ENCODE measurements around the gene UGT2B7. TPM values are rescaled to one million over a fixed set of nuclear protein-coding genes. Genes with fewer than 3 reads are reported as not detected.
"Not testable (repeated sequence)": the region's sequence is repeated elsewhere in the genome, so short reads cannot be mapped to it uniquely, and the experiment has no call there.

Gene UGT2B7
- total RNA-seq, 2 experiments from 2014 or later, result not detected

- H3K27ac Mint-ChIP-seq, result no peak overlapping the region
- H3K4me3 Mint-ChIP-seq, result no peak overlapping the region
- no peaks in the 10 kb centered on the region for H3K4me1 Mint-ChIP-seq
- DNase-seq, result no peak
- no peaks in the 10 kb centered on the region for H3K36me3 Mint-ChIP-seq
- no peaks in the 10 kb centered on the region for H3K27me3 Mint-ChIP-seq
- no peaks in the 10 kb centered on the region for H3K9me3 Mint-ChIP-seq
Observed at GRCh38 chr4:69069085-69069484, 27.2 kb upstream of the UGT2B7 start.

DNA sequence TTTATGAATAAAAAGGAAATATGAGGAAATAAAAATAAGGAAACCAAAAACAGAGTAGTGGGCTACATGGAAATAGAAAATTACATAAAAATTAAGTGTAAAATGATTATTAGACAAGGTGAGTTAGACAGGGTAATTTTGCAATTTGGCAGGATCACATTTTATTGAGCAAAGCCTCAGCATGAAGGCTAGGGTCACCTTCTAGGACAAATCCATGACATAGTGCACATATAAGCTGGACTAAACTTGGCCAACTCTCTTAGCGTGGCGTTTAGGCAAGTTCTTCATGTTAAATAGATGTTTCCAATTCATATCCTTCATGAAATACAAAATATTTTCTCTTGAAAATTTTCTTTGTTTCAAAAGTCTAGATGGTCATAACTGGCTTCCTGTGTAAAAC lies 25.7 kb upstream of the UGT2B7 start:
- Mint-ChIP-seq H3K36me3 (no peaks in the 10 kb centered on the region), H3K4me1 (no peaks in the 10 kb centered on the region), H3K9me3 (no peaks in the 10 kb centered on the region), H3K27ac (no peak overlapping the region), H3K4me3 (no peak overlapping the region), H3K27me3 (no peaks in the 10 kb centered on the region)
- DNase-seq, result no peak

DNA sequence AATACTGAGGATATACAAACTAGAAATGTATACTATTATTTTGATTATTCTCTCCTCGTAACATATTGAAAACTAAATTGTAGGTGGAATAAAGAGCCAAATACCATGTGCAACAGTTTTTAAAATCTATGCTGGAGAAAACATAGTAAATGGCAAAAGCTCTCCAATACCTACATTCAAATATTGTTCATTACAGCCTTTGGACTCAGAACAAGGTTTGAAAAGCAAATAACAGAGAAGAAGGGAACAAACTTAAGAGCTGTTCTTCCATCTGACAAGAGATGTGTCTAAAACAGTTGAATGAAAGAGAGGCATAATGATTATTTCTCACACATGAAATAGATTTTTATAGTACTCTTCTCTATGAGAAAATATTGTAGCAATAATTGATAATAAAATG lies 25.0 kb upstream of the UGT2B7 start:
- H3K4me3 Mint-ChIP-seq, result no peak overlapping the region
- H3K27me3 Mint-ChIP-seq, result no peaks in the 10 kb centered on the region
- no peaks in the 10 kb centered on the region for H3K4me1 Mint-ChIP-seq
- H3K36me3 Mint-ChIP-seq, result no peaks in the 10 kb centered on the region
- H3K27ac Mint-ChIP-seq, result no peak overlapping the region
- no peak for DNase-seq
- H3K9me3 Mint-ChIP-seq, result no peaks in the 10 kb centered on the region

DNA sequence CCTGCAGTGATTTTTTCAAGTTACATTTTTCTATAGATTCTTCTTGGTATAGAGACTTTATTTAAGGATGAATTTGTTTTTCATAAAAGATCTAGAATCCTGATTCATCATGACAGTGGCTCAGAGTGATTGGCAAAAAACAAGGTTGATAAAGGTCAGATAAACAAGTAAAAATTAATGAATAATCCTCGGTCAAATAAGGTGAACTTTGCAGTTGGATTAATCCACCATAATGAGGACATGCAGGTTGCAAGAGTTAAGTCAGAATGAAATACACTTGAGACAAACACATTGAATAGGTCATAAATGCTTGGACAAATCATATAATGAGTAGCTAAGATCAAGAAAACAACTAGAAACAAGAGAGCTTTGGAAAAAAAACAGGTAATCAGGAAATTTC lies 22.9 kb upstream of the UGT2B7 start:
- H3K4me3 Mint-ChIP-seq, result no peak overlapping the region
- no peaks in the 10 kb centered on the region for H3K36me3 Mint-ChIP-seq
- no peaks in the 10 kb centered on the region for H3K4me1 Mint-ChIP-seq
- no peaks in the 10 kb centered on the region for H3K9me3 Mint-ChIP-seq
- no peaks in the 10 kb centered on the region for H3K27me3 Mint-ChIP-seq
- no peak overlapping the region for H3K27ac Mint-ChIP-seq
- no peak for DNase-seq

GRCh38 chr4:69075061-69075792 lies 21.0 kb upstream of the UGT2B7 start:
- no peak overlapping the region for H3K27ac Mint-ChIP-seq
- H3K4me1 Mint-ChIP-seq, result no peaks in the 10 kb centered on the region
- no peak overlapping the region for H3K4me3 Mint-ChIP-seq

DNA sequence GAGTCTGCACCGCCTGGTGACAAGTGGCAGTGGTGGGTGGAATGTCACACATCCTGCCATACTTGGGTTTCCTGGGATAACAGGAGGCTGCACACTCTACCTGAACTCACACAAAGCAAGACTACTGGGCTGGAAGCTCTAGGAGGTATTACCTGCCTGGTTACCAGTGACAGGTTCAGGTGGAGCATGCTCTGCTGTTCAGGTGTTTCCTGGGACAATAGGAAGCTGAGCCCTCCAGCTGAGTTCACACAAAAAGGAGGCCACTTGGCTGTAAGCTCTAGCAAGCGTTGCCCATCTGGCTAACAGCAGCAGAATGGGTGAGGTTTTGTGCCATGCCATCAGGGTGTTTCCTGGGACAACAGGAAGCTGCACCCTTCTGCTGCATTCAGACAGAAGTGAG lies 17.4 kb upstream of the UGT2B7 start:
- DNase-seq, result no peak
- Mint-ChIP-seq H3K4me3 (no peak overlapping the region), H3K27me3 (no peaks in the 10 kb centered on the region), H3K4me1 (no peaks in the 10 kb centered on the region), H3K27ac (no peak overlapping the region), H3K9me3 (no peaks in the 10 kb centered on the region), H3K36me3 (no peaks in the 10 kb centered on the region)

More at GRCh38 chr4:69075061-69075792, 21.0 kb upstream of the UGT2B7 start:
- no peak for DNase-seq
- H3K36me3 Mint-ChIP-seq, result no peaks in the 10 kb centered on the region
- H3K27me3 Mint-ChIP-seq, result no peaks in the 10 kb centered on the region
- H3K9me3 Mint-ChIP-seq, result no peaks in the 10 kb centered on the region

DNA sequence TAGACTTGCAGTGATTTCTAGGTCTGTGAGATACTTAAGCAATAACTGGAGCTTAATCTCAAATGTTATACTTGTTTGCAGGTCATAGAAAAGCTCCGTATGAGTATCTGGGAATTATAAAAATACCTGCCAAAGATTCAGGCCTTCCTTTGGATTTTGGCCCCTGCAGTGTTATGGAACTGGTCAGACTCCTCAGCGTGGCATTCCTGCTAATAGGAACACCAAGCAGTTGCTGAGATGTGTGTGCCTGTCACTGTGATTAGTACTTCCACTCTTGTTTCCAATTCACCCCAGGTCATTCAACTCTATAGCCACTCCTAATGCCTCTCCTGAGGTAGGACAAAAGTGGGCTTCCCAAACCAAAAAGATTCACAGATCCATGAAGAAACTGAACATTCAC lies 7.8 kb upstream of the UGT2B7 start:
- no peaks in the 10 kb centered on the region for H3K4me1 Mint-ChIP-seq
- no peaks in the 10 kb centered on the region for H3K27me3 Mint-ChIP-seq
- no peak overlapping the region for H3K27ac Mint-ChIP-seq
- no peaks in the 10 kb centered on the region for H3K36me3 Mint-ChIP-seq
- H3K9me3 Mint-ChIP-seq, result peaks cover 6% of the 10 kb centered on the region
- no peak overlapping the region for H3K4me3 Mint-ChIP-seq
- DNase-seq, result no peak

DNA sequence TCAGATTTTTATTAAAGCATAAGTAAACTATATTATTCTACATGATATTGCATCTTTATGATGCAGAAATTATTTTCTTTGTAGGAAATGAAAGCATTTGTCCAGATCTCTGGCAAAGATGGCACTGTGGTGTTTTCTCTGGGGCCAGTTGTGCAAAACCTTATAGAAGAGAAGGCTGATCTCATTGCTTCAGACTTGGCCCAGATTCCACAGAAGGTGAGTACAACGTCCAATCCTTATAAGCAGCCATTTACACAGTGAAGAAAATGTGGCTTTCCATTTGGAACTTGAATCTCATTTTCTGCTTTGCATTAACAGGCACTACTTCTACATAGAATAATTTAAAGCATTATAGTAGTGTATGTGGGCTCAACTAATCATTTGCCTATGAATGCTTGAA lies 6.9 kb upstream of the UGT2B7 start:
- Mint-ChIP-seq H3K27ac (no peak overlapping the region), H3K4me3 (no peak overlapping the region), H3K36me3 (no peaks in the 10 kb centered on the region), H3K4me1 (no peaks in the 10 kb centered on the region), H3K27me3 (no peaks in the 10 kb centered on the region), H3K9me3 (peaks cover 6% of the 10 kb centered on the region)
- DNase-seq, result no peak

DNA sequence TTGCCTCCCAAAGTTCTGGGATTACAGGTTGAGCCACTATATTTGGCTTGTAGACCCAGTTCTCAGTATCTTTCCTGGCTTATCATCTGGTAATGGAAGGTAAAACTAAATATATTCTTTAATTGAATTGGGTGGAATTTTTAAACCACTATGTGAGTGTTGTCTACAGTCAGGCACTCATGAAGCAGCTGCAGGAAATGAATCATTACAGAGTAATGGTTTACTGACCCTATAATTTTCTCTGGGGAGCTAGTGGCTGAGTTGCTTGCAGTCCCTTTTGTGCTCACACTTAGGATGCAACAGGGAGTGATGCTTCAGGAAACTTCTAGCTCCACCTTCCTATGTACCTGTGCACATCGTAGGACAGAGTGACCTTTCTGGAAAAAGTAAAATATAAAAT lies 4.1 kb upstream of the UGT2B7 start:
- Mint-ChIP-seq H3K9me3 (peaks cover 6% of the 10 kb centered on the region), H3K36me3 (no peaks in the 10 kb centered on the region), H3K4me3 (no peak overlapping the region), H3K27me3 (no peaks in the 10 kb centered on the region), H3K27ac (no peak overlapping the region), H3K4me1 (no peaks in the 10 kb centered on the region)
- DNase-seq, result no peak

GRCh38 chr4:69092980-69093568 lies 3.2 kb upstream of the UGT2B7 start:
- DNase-seq, result no peak
- Mint-ChIP-seq H3K36me3 (no peaks in the 10 kb centered on the region), H3K9me3 (peaks cover 5% of the 10 kb centered on the region), H3K4me3 (no peak overlapping the region), H3K27ac (no peak overlapping the region), H3K4me1 (no peaks in the 10 kb centered on the region), H3K27me3 (no peaks in the 10 kb centered on the region)

- no peak overlapping the region for H3K4me3 Mint-ChIP-seq
- no peak for DNase-seq
Observed at GRCh38 chr4:69093681-69094080, 2.6 kb upstream of the UGT2B7 start.

GRCh38 chr4:69095301-69095731 lies 958 bp upstream of the UGT2B7 start:
- H3K9me3 Mint-ChIP-seq, result no peaks in the 10 kb centered on the region
- no peaks in the 10 kb centered on the region for H3K36me3 Mint-ChIP-seq
- no peak overlapping the region for H3K27ac Mint-ChIP-seq
- H3K4me3 Mint-ChIP-seq, result no peak overlapping the region
- H3K27me3 Mint-ChIP-seq, result no peaks in the 10 kb centered on the region
- H3K4me1 Mint-ChIP-seq, result no peaks in the 10 kb centered on the region
- no peak for DNase-seq

More at GRCh38 chr4:69093681-69094080, 2.6 kb upstream of the UGT2B7 start:
- no peak overlapping the region for H3K27ac Mint-ChIP-seq
- no peaks in the 10 kb centered on the region for H3K36me3 Mint-ChIP-seq
- H3K9me3 Mint-ChIP-seq, result peaks cover 3% of the 10 kb centered on the region
- no peaks in the 10 kb centered on the region for H3K4me1 Mint-ChIP-seq
- H3K27me3 Mint-ChIP-seq, result no peaks in the 10 kb centered on the region

DNA sequence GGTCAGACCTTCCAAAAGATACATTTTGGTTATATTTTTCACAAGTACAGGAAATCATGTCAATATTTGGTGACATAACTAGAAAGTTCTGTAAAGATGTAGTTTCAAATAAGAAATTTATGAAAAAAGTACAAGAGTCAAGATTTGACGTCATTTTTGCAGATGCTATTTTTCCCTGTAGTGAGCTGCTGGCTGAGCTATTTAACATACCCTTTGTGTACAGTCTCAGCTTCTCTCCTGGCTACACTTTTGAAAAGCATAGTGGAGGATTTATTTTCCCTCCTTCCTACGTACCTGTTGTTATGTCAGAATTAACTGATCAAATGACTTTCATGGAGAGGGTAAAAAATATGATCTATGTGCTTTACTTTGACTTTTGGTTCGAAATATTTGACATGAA lies 536 bp downstream of the UGT2B7 start:
- H3K27me3 Mint-ChIP-seq, result no peaks in the 10 kb centered on the region
- H3K4me3 Mint-ChIP-seq, result no peak overlapping the region
- H3K36me3 Mint-ChIP-seq, result no peaks in the 10 kb centered on the region
- no peak overlapping the region for H3K27ac Mint-ChIP-seq
- DNase-seq, result no peak
- no peaks in the 10 kb centered on the region for H3K9me3 Mint-ChIP-seq
- no peaks in the 10 kb centered on the region for H3K4me1 Mint-ChIP-seq

DNA sequence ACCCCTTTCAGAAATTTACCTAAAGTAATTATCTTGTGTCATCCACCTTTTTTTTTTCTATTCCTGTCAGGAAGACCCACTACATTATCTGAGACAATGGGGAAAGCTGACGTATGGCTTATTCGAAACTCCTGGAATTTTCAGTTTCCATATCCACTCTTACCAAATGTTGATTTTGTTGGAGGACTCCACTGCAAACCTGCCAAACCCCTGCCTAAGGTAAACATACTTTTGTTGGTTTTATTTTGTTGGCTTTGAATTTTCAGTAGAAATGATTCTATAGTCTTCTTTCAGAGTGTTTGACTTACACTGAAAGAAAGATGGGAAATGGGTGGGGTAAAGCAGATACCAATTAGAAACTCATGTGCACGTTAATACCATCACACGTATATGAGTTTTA lies 2.2 kb downstream of the UGT2B7 start:
- Mint-ChIP-seq H3K4me1 (no peaks in the 10 kb centered on the region), H3K27me3 (no peaks in the 10 kb centered on the region), H3K36me3 (no peaks in the 10 kb centered on the region), H3K27ac (no peak overlapping the region), H3K4me3 (no peak overlapping the region), H3K9me3 (no peaks in the 10 kb centered on the region)
- no peak for DNase-seq

- Mint-ChIP-seq H3K27me3 (no peaks in the 10 kb centered on the region), H3K36me3 (no peaks in the 10 kb centered on the region), H3K4me3 (no peak overlapping the region)
Observed at GRCh38 chr4:69099910-69100309, 3.6 kb downstream of the UGT2B7 start.

DNA sequence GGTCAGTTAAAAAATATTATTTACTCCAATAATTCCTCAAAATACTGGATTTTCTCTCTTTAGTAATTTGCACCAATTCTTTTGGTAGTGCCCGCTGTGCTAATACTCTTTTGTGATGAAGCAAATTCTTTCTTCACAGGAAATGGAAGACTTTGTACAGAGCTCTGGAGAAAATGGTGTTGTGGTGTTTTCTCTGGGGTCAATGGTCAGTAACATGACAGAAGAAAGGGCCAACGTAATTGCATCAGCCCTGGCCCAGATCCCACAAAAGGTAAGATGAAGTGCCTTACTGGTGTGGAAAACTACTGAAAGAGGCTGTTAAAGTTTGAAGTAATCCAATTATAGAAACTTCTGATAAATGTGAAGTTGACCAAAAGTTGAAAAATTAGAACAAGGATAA lies 6.4 kb downstream of the UGT2B7 start:
- not testable (repeated sequence) for H3K9me3 Mint-ChIP-seq, H3K27me3 Mint-ChIP-seq, H3K4me3 Mint-ChIP-seq, H3K36me3 Mint-ChIP-seq, DNase-seq, H3K27ac Mint-ChIP-seq, H3K4me1 Mint-ChIP-seq

More at GRCh38 chr4:69099910-69100309, 3.6 kb downstream of the UGT2B7 start:
- no peak overlapping the region for H3K27ac Mint-ChIP-seq
- H3K4me1 Mint-ChIP-seq, result no peaks in the 10 kb centered on the region
- no peak for DNase-seq
- no peaks in the 10 kb centered on the region for H3K9me3 Mint-ChIP-seq
